Skeletal muscle tissue (tissue), 4 donors: ENCODE results near the gene NUMB. TPM values are rescaled to one million over a fixed set of nuclear protein-coding genes. Genes with fewer than 3 reads are reported as not detected.

Experiments
- H3K27ac ChIP-seq: one replicate; pipeline ENCODE4 v1.7.0; 2013; ENCODE audit warnings: mild to moderate bottlenecking, low read depth, low read length, inconsistent platforms
- H3K27me3 ChIP-seq, 3 donors: one replicate each; pipeline ENCODE4 v1.7.0; 2013; ENCODE audit warnings: low read length in 3 of 3; ENCODE audit not compliant: control insufficient read depth in 3 of 3, insufficient read depth in 3 of 3
- H3K36me3 ChIP-seq, 3 donors: one replicate each; pipeline ENCODE4 v1.7.0; 2013; ENCODE audit warnings: low read length in 3 of 3; ENCODE audit not compliant: control insufficient read depth in 3 of 3, insufficient read depth in 3 of 3
- H3K4me1 ChIP-seq, 3 donors: one replicate each; pipeline ENCODE4 v1.7.0; 2013; ENCODE audit warnings: low read length in 3 of 3, mild to moderate bottlenecking in 3 of 3; ENCODE audit not compliant: control insufficient read depth in 3 of 3, insufficient read depth in 3 of 3
- H3K4me3 ChIP-seq, 3 donors: one replicate each; pipeline ENCODE4 v1.7.0; 2013; ENCODE audit warnings: low read length in 3 of 3
- H3K9ac ChIP-seq, 3 donors: one replicate each; pipeline ENCODE4 v1.7.0; 2013; ENCODE audit warnings: low read length in 3 of 3, mild to moderate bottlenecking in 3 of 3, moderate library complexity in 2 of 3, low read depth in 1 of 3
- H3K9me3 ChIP-seq, 3 donors: one replicate each; pipeline ENCODE4 v1.7.0; 2013; ENCODE audit warnings: low read length in 3 of 3; ENCODE audit not compliant: control insufficient read depth in 3 of 3
- total RNA-seq: library from RNA; depleted of rRNA; stranded (reverse); fragments of >200 nt; gene quantifications from one replicate; pipeline ENCODE4 v1.2.3, GENCODE V29; 2014
- donor health status: Osteomylitis.

Gene NUMB
- total RNA-seq, 1 donor from 2014 or later: 17.2 TPM

- H3K4me3 ChIP-seq: no peak overlapping the region
- H3K4me1 ChIP-seq: peaks cover 10 to 20% (median 16%) of the 10 kb centered on the region in 3 donors
- H3K9me3 ChIP-seq: no peaks in the 10 kb centered on the region
- no peaks in the 10 kb centered on the region for H3K36me3 ChIP-seq
- H3K27me3 ChIP-seq: no peaks in the 10 kb centered on the region
- H3K27ac ChIP-seq: no peak overlapping the region
- no peak overlapping the region for H3K9ac ChIP-seq
These were observed 190.9 kb downstream of the NUMB start for GRCh38 chr14:73267474-73267873.

DNA sequence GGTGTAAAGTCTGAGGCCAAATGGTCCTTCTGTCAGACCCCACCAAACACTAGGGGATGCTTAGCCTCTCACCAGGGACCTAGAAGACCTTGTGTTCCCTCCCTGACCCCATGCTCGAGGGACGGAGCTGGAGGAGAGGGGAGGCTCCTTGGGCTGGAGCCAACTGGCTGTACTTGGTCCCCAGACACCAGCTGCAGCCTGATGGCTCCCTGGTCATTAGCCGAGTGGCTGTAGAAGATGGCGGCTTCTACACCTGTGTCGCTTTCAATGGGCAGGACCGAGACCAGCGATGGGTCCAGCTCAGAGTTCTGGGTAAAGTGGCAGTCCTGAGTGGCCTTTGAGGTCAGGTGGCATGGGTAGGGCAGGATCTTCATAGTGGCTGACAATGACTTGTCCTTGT is 192.0 kb downstream of the NUMB start:
- H3K27me3 ChIP-seq: no peaks in the 10 kb centered on the region
- H3K36me3 ChIP-seq: no peaks in the 10 kb centered on the region

GRCh38 chr14:73265721-73266046 is 192.7 kb downstream of the NUMB start:
- H3K27ac ChIP-seq: no peak overlapping the region
- no peak overlapping the region for H3K9ac ChIP-seq
- no peaks in the 10 kb centered on the region for H3K27me3 ChIP-seq
- no peaks in the 10 kb centered on the region for H3K36me3 ChIP-seq
- peaks cover 8 to 15% (median 13%) of the 10 kb centered on the region in 3 donors for H3K4me1 ChIP-seq
- no peak overlapping the region for H3K4me3 ChIP-seq
- H3K9me3 ChIP-seq: no peaks in the 10 kb centered on the region

More for the DNA sequence above, 192.0 kb downstream of the NUMB start:
- H3K9me3 ChIP-seq: no peaks in the 10 kb centered on the region
- H3K27ac ChIP-seq: no peak overlapping the region
- H3K4me3 ChIP-seq: no peak overlapping the region
- peaks cover 8 to 16% (median 13%) of the 10 kb centered on the region in 3 donors for H3K4me1 ChIP-seq
- H3K9ac ChIP-seq: no peak overlapping the region

GRCh38 chr14:73264885-73265720 is 193.2 kb downstream of the NUMB start:
- Histone ChIP-seq H3K27ac (no peak overlapping the region), H3K4me3 (no peak overlapping the region), H3K36me3 (no peaks in the 10 kb centered on the region), H3K9ac (no peak overlapping the region), H3K4me1 (peaks cover 8 to 11% (median 9%) of the 10 kb centered on the region in 3 donors), H3K27me3 (no peaks in the 10 kb centered on the region), H3K9me3 (no peaks in the 10 kb centered on the region)

DNA sequence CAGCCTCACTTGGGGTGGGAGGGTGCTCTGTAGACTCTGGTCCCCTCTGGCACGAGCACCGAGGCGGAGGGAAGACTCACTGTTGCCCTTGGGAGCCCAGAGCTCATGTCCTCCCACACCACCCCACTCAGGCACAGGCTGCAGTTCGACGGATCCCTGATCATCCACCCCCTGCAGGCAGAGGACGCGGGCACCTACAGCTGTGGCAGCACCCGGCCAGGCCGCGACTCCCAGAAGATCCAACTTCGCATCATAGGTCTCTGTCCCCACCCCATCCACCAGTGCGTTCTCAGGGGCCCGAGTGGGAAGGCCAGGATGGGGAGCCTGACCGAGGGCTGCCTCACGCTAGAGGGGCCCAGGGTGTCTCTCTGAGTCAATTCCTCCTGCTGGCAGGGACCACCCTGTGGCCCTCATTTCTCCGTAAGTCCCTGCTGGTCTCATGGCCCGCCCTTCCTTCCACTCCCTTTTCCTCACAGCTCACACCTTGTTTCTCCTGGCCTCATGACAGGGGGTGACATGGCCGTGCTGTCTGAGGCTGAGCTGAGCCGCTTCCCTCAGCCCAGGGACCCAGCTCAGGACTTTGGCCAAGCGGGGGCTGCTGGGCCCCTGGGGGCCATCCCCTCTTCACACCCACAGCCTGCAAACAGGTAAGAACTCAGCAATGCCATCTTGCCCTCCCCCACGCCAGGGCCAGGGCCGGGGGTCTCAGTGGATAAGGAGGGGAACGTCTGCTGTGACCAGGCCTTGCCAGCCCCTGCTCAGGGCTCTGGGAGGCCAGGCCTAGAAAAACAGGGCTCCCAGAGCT is 194.1 kb downstream of the NUMB start:
- H3K4me1 ChIP-seq: peaks cover under 1 to 2% (median under 1%) of the 10 kb centered on the region in 3 donors
- H3K36me3 ChIP-seq: no peaks in the 10 kb centered on the region
- H3K4me3 ChIP-seq: no peak overlapping the region

DNA sequence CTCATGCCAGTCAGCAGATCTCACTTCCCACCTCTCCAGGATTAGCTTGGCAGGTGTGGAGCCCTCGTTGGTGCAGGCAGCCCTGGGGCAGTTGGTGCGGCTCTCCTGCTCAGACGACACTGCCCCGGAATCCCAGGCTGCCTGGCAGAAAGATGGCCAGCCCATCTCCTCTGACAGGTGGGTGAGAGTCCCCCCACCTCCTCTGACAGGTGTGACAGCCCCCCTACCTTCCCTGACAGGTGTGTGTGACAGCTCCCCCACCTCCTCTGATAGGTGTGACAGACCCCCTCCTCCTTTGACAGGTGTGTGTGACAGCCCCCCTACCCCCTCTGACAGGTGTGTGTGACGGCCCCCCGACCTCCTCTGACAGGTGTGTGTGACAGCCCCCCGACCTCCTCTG is 194.7 kb downstream of the NUMB start:
- H3K4me3 ChIP-seq: no peak overlapping the region
- H3K9me3 ChIP-seq: no peaks in the 10 kb centered on the region
- no peaks in the 10 kb centered on the region for H3K4me1 ChIP-seq
- H3K36me3 ChIP-seq: no peaks in the 10 kb centered on the region
- H3K27ac ChIP-seq: no peak overlapping the region
- H3K27me3 ChIP-seq: no peaks in the 10 kb centered on the region
- H3K9ac ChIP-seq: no peak overlapping the region

More for the DNA sequence above, 194.1 kb downstream of the NUMB start:
- no peak overlapping the region for H3K27ac ChIP-seq
- H3K9ac ChIP-seq: no peak overlapping the region
- H3K27me3 ChIP-seq: no peaks in the 10 kb centered on the region
- H3K9me3 ChIP-seq: no peaks in the 10 kb centered on the region

- no peak overlapping the region for H3K4me3 ChIP-seq
- no peaks in the 10 kb centered on the region for H3K4me1 ChIP-seq
- H3K27me3 ChIP-seq: no peaks in the 10 kb centered on the region
- no peak overlapping the region for H3K27ac ChIP-seq
- no peaks in the 10 kb centered on the region for H3K36me3 ChIP-seq
- H3K9ac ChIP-seq: no peak overlapping the region
- H3K9me3 ChIP-seq: no peaks in the 10 kb centered on the region
These were observed 195.7 kb downstream of the NUMB start for GRCh38 chr14:73262427-73263183.

DNA sequence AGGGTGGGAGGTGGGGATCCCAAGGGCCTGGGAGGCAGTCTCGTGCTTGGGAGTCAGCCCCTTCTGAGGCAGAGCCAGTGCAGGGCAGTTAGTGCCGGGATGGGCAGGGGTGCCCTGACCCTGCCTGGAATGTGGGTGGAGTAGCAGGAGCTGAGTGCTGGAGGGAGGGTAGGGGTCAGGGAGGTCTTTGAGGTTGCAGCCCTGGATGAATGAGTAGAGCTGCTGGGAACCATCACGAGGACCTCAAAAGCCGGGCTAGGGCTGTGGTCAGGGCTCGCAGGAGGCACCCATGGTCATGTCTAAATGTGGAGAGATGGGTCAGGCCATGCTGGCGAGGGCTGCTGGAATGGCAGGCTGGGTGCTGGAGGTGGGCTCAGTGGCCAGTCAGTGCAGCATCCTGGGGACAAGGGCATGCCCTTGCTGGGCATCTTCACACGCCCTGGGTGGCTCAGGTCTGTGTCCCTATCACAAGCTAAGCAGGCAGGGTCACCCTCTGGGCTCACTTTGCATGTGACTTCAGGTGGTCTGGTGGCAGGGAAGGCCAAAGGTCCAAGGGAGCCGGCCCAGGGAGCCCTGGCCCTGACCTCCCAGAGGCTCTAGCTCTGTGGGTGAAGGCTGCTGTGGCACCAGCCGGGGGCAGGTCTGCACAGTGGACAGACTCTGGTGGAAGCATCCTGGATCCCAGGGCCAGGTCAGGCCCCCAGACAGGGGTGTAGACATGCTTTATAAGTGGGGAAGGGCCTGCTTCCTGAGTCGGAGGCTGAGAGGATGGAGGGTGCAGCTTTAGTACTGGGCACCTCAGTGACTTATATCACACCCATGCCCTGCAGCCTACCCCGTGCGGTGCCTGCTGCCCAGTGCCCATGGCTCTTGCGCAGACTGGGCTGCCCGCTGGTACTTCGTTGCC is 196.6 kb downstream of the NUMB start:
- Histone ChIP-seq H3K4me1 (no peaks in the 10 kb centered on the region), H3K9ac (no peak overlapping the region), H3K36me3 (no peaks in the 10 kb centered on the region), H3K9me3 (no peaks in the 10 kb centered on the region), H3K27ac (no peak overlapping the region), H3K4me3 (no peak overlapping the region), H3K27me3 (no peaks in the 10 kb centered on the region)

DNA sequence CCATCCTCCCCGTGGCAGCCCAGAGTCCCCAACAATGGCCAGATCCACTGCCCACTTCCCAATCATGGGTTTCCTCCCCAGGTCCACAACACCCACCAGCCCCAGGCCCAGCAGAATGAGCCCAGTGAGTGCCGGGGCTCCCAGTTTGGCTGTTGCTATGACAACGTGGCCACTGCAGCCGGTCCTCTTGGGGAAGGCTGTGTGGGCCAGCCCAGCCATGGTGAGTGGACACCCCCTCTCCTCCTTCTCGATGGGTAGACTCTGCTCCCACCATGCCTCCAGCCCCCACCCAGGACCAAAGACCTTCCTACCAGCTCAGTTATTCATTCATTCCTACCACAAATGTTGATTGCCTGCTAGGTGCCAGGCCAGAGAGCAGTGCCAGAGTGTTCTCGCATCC is 197.3 kb downstream of the NUMB start:
- no peaks in the 10 kb centered on the region for H3K9me3 ChIP-seq
- no peak overlapping the region for H3K4me3 ChIP-seq
- no peaks in the 10 kb centered on the region for H3K4me1 ChIP-seq
- H3K36me3 ChIP-seq: no peaks in the 10 kb centered on the region
- H3K9ac ChIP-seq: no peak overlapping the region
- H3K27me3 ChIP-seq: no peaks in the 10 kb centered on the region
- H3K27ac ChIP-seq: no peak overlapping the region
